ENCODE measurements around the gene KIAA1210. TPM values are rescaled to one million over a fixed set of nuclear protein-coding genes. Genes with fewer than 3 reads are reported as not detected.

The KIAA1210 gene
- total and polyA plus RNA-seq, 2 of the 4 experiments (the other 2 are of a cell fraction), result not detected

DNA sequence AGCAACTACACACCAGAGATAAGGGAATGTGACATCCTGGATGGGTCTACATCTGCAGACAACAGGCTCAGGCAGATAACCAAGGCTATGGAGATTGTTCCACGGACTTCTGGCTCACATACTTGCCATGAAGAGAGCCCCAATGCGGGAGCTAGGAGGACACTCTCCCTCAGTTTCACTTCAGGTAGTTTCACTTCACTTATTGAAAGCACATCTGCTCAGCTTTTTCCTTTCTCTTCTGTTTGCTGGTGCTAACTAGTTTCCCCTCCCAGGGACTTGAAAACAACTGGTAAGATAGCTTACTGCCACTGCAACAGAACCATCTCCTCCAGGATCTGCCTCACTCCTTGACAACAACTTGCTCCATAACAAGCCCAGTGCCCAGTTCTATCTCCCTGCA, 56.2 kb downstream of the KIAA1210 start:
- H2BK20ac ChIP-seq (ENCODE audit: low read depth, low read length), result no peak overlapping the region
- H3K4me2 ChIP-seq (ENCODE audit: low read depth, low read length), result no peak overlapping the region
- H3K36me3 ChIP-seq (ENCODE audit: control insufficient read depth, insufficient read depth, low read length), result no peaks in the 10 kb centered on the region
- H4K20me1 ChIP-seq (ENCODE audit: insufficient read depth, low read length), result no peaks in the 10 kb centered on the region
- H3K18ac ChIP-seq (ENCODE audit: low read depth, low read length), result no peak overlapping the region
- intact Hi-C loops (cut with micrococcal nuclease) (no loop called here), in situ Hi-C loops (cut with MboI; ENCODE audit: low sequenced_read_pairs) (loop anchor here (5.0 kb wide), 1 partner anchor 224 kb away; no protein-coding TSS in a partner anchor), dilution Hi-C loops (cut with HindIII; ENCODE audit: low sequenced_read_pairs, unreplicated experiment) (no loop called here)
- no peak overlapping the region for H2BK120ac ChIP-seq (ENCODE audit: low read depth, low read length)
- H2AK5ac ChIP-seq (ENCODE audit: low read depth, low read length), result no peak overlapping the region
- H2AFZ ChIP-seq (replicated peaks; ENCODE audit: low read length, poor library complexity), result no peak overlapping the region
- H4K91ac ChIP-seq (ENCODE audit: insufficient read depth, low read depth, low read length), result no peak overlapping the region
- no peak overlapping the region for H4K8ac ChIP-seq (ENCODE audit: low read depth in 2 of 2, low read length in 2 of 2)
- no peak for DNase-seq
- no peak for ATAC-seq (ENCODE audit: low read depth)
- TF ChIP-seq, protein P1, sequence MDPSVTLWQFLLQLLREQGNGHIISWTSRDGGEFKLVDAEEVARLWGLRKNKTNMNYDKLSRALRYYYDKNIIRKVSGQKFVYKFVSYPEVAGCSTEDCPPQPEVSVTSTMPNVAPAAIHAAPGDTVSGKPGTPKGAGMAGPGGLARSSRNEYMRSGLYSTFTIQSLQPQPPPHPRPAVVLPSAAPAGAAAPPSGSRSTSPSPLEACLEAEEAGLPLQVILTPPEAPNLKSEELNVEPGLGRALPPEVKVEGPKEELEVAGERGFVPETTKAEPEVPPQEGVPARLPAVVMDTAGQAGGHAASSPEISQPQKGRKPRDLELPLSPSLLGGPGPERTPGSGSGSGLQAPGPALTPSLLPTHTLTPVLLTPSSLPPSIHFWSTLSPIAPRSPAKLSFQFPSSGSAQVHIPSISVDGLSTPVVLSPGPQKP (IDR thresholded peaks at IDR 0.05; ENCODE audit: borderline replicate concordance, low read depth, low read length), result no peak
- TF ChIP-seq RAD21 (IDR thresholded peaks at IDR 0.05; ENCODE audit: low read length), result no peak
- TF ChIP-seq CHD1 (IDR thresholded peaks at IDR 0.05; ENCODE audit: low read depth, low read length), result no peak
- TF ChIP-seq BHLHE40 (IDR thresholded peaks at IDR 0.05; ENCODE audit: low read depth, low read length), result no peak
- TF ChIP-seq MAFK (IDR thresholded peaks at IDR 0.05; ENCODE audit: low read depth, low read length), result no peak
- H3K9ac ChIP-seq (ENCODE audit: low read depth, low read length), result no peak overlapping the region
- no peak overlapping the region for H3K4ac ChIP-seq (ENCODE audit: low read depth, low read length)
- H3K9me3 ChIP-seq (ENCODE audit: control insufficient read depth, insufficient read depth, low read length), result no peaks in the 10 kb centered on the region
- no peaks in the 10 kb centered on the region for H3K9me1 ChIP-seq (ENCODE audit: insufficient read depth, low read length)
- no peak overlapping the region for H2BK5ac ChIP-seq (ENCODE audit: low read depth, low read length, poor library complexity, severe bottlenecking)
- no peaks in the 10 kb centered on the region for H3K79me1 ChIP-seq (ENCODE audit: low read depth in 1 of 2, low read length in 2 of 2)
- BruUV-seq (replicated peaks), result no TSS peak
- ChIA-PET POLR2A (ENCODE audit: unreplicated experiment) (no interaction called here), CTCF (no interaction called here)
- H3K27ac ChIP-seq (ENCODE audit: insufficient read depth, low read length), result no peak overlapping the region
- H3K27me3 ChIP-seq (ENCODE audit: control insufficient read depth, insufficient read depth, low read length), result peaks cover 2% of the 10 kb centered on the region; the same call in 1 of the 2 replicates
- no peak overlapping the region for H3K56ac ChIP-seq (ENCODE audit: extremely low read depth, insufficient read depth, low read length)
- no peak overlapping the region for H2BK15ac ChIP-seq (ENCODE audit: low read depth, low read length)
- H4K5ac ChIP-seq (ENCODE audit: low read depth, low read length), result no peak overlapping the region
- H2AK9ac ChIP-seq (replicated peaks; ENCODE audit: low read depth, low read length, poor library complexity), result peak overlapping the region; percentile 78
- 17% methylated on average over 1 of the region's 2 CpGs; no CpG with 5 or more reads in 1 of the 2 experiments for WGBS, 2 experiments (ENCODE audit: extremely low coverage in 2 of 2, insufficient read length in 1 of 2)
- no peak overlapping the region for H3K14ac ChIP-seq (replicated peaks; ENCODE audit: low read depth, low read length)
- no peaks in the 10 kb centered on the region for H3K4me1 ChIP-seq (ENCODE audit: control insufficient read depth, insufficient read depth, low read length)
- H3K4me3 ChIP-seq (ENCODE audit: insufficient read depth, low read depth, low read length), result no peak overlapping the region
- H3K23ac ChIP-seq (ENCODE audit: low read depth, low read length), result no peak overlapping the region

Data from IMR-90 (cell line).